8988T (cell line): Measurements from ENCODE around the gene SKA1.
"Not testable (repeated sequence)": the region's sequence is repeated elsewhere in the genome, so short reads cannot be mapped to it uniquely, and the experiment has no call there.

Source experiments
- DNase-seq: peaks from one replicate; pipeline ENCODE4 v3.0.0; 2011

Gene SKA1

DNA sequence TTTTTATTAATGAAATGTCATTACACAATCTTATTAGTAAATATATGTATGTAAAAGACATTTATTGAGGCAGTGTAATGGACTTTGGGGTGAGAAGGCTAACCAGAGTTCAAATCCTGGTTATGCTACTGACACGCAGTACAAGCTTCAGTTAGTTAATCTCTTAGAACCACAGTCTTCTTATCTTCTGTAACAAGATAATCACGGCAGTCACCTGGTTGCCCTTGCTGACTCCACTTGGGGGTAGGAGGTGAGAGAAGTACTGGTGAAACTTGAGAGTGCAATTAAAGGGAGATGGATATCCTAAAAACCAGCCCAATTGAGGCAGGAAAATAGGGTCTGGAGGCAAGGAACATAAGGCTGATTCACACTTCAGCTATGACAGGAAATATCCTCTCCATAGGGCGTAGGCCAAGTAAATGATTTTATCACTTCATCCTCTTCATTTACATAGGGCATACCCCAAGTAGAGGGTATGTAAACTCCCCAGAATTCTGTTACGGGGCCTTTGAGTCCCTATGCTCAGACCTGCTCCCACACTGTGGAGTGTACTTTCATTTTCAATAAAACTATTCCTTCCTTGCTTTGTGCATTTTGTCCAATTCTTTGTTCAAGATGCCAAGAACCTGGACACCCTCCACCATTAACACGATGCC is 21.3 kb downstream of the SKA1 start:
- no peak for DNase-seq

DNA sequence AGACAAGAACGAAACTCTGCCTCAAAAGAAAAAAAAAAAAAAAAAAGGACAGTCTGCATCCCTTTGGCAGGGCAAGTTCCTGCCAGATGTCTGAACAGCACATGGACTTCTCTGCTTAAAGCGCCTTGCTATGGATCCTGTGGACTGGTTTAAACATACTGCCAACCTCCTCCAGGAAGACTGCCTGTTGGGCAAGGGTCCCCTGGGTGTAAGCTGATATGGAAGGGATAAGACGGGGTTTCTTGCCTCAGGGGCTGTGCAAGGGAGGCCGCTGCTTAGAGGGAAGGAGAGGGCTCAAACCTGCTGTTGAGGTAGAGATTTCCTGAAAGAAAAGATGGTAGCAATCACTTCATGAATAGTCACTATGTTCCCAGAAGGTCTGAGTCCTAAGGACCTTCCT is 22.2 kb downstream of the SKA1 start:
- no peak for DNase-seq

DNA sequence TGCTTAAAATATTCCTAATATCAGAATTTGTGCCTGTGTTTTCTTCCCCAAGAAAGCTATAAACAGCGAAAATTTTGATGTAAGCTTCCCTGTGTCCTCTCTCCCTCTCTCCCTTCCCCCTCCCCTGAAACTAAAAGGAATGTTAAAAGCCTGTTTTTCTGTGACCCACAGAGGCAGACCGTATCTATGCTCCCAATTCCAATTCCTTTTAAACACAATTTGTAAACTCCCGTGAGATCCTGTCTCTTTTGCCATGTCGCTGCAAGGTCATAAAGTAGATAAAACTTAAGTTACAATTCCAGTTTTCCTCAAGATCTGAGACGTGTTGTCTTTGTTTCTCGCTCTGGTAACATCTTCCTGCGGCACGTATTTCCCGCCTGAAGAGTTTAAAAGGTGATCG is 23.3 kb downstream of the SKA1 start:
- no peak for DNase-seq

DNA sequence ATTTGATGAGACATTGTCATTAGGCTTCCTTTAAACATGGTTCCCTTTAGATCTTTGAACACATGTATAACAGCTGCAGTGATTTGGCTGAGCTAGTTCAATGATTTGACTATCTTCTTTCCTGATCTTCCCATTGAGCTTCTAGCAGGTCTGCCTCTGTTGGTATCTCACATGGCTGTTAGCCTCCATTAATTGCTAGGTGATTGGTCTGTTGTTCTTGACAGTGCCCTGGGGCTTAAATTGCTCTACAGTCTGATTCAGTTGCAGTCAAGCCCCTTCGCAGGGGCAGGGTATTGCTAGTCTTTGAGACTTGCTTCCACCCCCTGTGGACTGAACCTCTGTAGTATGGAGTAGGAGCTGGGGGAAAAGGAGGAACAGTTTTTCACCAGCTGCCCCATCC is 24.1 kb downstream of the SKA1 start:
- no peak for DNase-seq

DNA sequence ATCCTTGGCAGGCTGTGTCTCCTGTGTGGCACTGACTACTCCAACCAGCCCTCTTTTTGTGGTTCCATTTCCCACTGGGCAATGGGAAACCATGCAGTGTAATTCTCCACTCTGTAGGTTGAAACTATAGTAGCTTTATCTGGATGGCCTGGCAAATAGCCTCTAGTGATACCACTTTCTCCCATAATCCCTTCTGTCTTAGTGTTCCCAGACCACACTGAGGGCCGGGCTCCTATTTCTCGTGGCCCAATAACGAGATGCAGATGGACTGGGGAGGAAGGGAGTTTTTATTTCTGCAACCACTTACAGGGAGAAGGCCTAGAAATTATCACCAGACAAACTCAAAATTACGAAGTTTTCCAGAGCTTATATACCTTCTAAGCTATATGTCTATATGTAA is 24.7 kb downstream of the SKA1 start:
- DNase-seq: no peak

DNA sequence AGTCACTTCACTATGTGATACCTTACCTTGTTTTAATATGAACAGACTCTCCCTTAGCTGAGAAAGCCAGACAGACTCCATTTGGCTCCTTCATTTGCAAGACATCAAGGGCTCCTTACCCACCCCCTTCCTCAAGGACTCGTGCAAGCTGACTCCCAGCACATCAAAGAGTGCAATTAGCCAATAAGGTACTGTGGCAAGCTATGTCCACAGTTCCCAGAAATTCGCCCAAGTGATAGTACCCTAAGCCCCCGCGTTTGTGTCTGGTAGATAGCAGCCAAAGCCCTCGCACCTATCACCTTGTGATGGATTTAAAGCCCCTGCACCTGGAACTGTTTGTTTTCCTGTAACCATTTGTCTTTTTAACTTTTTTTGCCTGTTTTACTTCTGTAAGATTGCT is 25.6 kb downstream of the SKA1 start:
- DNase-seq: not testable (repeated sequence)

DNA sequence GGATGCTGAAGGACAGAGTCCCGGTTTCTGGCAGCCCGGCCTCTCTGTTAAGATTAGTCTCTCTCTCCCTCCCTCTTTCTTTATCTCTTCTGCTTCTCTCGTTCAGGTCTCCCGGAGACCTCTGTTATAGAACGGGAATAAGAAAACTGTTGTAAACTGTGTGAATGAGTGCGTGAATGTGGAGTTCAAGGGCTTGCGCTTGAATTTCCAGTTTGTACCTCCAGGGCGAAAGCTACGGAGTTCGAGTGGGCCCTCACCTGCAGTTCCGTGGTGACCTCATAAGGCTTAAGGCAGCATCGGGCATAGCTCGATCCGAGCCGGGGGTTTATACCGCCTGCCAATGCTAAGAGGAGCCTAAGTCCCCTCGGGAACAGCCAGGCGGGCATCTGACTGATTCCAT is 26.4 kb downstream of the SKA1 start:
- no peak for DNase-seq

DNA sequence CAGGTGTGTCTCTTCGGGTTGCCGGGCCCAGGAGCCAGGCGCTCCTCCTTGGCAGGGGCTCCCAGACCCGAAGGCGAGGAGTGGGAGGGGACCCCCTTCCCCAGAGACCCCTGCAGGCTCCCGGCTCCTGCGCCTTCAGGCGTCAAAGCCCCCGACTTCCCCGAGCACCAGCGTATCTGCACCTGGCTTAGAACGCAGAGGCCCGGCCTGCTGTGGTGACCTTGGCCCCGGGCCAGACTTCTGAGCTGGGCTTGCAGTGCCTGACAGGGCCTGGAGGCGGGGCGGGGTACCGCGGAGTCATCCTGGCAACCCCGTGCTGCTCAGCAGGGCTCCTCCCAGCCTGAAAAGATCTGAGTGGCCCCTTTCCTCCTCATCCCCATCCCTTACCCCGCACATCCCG is 27.0 kb downstream of the SKA1 start:
- DNase-seq: no peak

DNA sequence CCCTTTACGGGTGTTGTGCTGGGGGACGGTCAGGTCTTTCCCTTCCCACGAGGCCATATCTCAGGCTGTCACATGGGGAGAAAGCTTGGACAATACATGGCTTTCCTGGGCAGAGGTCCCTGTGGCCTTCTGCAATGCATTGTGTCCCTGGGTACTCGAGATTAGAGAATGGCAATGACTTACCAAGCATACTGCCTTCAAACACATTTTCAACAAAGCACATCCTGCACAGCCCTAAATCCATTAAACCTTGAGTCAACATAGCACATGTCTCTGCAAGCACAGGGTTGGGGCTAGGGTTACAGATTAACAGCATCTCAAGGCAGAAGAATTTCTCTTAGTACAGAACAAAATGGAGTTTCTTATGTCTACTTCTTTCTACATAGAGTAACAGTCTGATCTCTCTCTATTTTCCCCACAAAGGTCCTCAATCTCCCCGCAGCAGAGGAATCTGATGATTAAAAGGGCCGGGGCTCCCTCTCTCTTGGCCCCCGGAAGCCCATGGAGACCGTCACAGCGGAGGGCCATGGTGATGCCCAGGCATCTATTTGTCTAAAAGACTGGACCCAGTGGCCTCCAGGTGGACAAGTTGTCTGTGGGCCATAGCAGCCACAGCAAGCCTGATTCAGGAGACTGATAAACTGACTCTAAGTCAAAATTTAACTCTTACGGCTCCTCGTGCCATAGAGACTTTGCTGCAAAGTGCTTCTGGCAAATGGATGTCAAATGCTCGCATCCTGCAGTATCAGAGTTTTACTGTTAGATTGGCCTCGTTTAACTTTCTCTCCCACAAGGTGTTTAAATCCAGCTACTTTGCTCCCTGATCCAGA is 30.1 kb downstream of the SKA1 start:
- DNase-seq: not testable (repeated sequence)

DNA sequence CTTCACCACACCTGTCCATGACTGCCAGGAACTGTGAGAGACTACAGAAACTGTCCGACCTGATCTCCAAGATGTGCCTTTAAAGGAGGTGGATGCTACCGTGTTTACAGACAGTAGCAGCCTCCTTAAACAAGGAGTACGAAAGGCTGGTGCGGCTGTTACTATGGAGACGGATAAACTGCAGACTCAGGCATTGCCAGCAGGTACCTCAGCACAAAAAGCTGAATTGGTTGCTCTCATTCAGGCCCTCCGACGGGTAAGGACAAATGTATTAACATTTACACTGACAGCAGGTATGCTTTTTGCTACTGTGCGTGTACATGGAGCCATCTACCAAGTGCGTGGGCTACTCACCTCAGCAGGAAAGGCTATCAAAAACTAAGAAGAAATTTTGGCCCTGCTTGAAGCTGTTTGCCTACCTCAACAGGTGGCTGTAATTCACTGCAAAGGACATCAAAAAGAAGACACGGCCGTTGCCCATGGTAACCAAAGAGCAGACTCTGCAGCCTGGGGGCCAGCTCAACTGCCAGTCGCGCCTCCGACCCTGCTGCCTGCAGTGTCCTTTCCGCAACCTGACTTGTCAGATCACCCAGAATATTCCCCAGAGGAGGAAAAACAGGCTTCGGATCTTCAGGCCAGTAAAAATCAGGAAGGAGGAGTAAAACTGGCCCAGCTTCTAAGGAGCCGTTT is 30.9 kb downstream of the SKA1 start:
- DNase-seq: no peak

DNA sequence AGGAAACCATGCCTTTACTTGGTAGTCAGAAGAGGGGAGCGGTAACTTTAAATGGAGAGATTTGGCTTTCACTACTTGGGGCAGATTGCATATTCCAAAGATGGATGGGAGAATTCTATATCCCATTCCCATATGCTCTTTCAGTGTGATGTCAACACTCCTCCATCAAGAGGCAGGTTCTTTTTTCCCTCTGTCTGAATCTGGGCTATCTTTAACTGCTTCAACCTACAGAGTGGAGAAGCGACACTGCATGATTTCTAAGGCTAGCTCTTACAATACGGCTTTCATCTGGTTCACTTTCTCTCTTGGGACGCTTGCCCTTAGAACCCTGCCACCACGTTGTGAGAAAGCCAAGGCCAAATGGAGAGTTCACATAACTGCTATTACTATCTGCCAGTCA is 34.4 kb downstream of the SKA1 start:
- no peak for DNase-seq

DNA sequence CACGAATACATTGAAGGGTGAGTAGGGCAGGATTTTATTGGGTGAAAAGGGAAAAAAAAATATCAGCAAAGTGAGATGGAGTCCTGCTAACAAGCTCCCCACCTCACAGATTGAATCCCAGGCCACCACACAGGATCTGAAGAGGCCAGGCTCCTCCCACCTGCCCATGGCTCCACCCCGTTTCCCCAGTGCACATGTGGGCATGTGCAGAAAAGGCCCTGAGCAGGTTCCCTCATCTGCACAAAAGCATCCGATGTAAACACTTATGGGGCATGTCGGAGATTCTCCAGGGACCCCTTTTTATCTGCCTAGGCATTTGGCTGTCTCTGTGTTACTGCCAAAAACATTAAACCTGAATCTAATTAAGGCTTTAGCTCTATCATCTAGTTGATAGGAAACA is 35.2 kb downstream of the SKA1 start:
- DNase-seq: no peak

DNA sequence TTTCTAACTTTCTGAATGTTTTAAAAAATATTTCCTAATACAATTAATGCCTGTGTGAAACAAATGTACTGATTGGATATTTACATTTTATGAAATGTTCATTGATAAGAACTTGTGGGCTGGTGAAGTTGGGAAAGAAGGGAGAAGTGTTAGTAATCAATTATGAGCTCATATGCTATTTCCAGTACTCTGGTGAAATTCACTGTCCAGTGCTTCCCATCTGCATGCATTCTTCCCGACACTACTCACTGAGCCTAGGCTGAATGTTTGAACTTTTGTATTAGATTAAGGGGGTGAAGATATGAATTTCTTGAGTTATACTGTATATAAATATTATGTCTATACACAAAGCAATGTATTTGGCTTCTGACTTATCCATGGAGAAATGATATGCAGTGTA is 36.0 kb downstream of the SKA1 start:
- DNase-seq: no peak

DNA sequence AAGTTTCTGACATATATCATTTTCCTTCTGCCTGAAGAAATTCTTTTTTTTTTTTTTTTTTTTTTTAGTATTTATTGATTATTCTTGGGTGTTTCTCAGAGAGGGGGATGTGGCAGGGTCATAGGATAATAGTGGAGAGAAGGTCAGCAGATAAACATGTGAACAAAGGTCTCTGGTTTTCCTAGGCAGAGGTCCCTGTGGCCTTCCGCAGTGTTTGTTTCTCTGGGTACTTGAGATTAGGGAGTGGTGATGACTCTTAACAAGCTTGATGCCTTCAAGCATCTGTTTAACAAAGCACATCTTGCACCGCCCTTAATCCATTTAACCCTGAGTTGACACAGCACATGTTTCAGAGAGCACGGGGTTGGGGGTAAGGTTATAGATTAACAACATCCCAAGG is 42.0 kb downstream of the SKA1 start:
- not testable (repeated sequence) for DNase-seq

DNA sequence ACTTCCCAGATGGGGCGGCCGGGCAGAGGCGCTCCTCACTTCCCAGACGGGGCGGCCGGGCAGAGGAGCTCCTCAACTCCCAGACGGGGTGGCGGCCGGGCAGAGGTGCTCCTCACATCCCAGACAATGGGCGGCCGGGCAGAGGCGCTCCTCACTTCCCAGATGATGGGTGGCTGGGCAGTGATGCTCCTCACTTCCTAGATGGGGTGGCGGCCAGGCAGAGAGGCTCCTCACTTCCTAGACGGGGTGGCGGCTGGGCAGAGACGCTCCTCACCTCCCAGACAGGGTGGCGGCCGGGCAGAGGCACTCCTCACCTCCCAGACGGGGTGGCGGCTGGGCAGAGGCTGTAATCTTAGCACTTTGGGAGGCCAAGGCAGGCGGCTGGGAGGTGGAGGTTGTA is 42.9 kb downstream of the SKA1 start:
- DNase-seq: not testable (repeated sequence)

DNA sequence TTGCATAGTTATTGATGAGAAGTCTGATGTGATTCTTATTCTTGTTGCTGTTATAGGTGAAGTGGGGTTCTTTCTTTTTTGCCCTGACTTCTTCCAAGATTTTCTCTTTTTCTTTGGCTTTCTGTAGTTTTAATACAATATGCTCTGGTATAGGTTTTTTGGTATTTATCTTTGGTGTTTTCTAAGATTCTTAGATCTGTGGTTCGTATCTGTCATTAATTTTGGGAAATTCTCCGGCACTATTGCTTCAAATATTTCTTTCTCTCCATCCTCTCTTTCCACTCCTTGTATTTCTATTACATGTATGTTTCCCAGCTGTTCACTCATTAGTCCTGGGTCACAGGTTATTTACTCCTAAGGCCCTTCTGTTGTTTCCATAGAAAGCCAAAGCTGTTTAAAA is 43.8 kb downstream of the SKA1 start:
- DNase-seq: no peak

DNA sequence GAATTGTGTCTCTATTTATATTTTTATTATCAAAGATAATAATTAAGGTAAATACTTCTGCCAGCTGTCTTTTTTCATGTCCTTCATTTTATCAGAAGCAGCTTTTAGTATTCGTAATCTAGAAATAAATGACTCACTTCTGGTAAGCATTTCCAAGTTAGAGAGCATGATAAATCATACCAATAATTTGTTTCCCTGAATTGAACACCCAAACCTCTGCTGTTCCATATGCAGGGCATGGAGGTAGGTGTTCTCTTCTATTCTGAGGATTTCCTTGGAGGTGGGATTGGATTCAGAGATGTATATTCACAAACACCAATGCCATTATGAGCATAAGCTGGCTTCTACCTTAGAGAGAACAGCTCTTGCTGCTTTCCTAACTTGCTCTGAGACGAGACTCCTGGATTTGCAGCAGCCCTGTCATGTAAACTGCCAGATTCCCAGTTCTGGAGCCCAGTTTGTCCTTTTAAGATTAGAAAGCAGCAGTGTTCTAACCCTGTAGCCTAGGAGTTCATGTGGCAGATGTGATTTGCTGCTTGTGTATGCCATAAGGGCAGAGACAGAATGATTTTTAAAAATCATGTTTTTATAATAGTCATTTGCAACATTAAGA is 47.5 kb downstream of the SKA1 start:
- DNase-seq: no peak

DNA sequence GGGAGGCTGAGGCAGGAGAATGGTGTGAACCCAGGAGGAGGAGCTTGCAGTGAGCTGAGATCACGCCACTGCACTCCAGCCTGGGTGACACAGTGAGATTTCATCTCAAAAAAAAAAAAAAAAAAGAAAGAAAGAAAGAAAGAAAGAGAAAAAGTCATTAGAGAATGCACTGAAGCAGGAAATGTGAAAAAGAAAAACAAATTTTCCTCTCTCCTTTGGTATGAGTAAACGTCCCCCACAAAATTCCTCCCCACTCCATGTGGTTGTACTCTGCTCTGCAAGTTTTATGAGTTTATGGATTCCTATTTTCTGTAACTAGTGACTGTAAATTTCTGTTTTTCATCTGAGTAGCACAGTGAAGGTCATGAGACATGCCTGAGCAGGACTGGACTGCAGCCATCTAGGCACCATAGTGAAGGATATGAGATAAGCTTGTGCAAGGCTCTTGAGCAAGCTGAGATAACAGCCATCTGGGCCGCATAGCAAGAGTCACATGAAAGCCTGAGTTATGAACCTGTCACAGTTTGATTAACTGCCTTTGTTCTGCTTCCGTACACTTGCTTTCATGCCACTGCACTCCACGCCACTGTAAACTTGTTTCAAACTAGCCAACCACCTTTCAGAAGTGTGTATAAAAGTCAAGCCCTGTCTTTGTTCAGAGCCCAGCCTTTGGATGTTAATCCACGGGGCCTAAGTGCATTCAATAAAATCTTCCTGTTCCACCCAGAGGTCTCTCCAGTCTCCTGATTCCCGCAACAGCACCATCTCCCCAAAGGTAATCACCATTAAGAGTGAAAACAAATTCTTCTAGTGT is 50.2 kb downstream of the SKA1 start:
- DNase-seq: no peak

DNA sequence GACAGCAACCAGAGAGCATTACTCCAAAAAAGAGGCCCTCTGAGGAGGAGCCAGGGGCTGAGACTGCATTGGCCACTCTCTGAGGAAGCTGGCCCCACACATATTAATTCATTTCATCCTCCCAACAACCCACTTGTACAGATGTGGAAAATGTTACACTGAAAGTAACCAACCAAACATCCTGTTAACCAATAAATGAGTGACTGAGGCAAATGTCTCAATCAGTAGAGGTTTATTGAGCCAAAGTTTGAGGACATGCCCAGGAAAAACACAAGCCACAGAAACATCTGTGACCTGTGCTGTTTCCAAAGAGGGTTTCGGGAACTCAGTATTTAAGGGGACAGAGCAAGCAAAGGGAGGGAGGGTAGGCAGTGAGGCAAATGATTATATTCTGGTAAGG is 53.0 kb downstream of the SKA1 start:
- no peak for DNase-seq

DNA sequence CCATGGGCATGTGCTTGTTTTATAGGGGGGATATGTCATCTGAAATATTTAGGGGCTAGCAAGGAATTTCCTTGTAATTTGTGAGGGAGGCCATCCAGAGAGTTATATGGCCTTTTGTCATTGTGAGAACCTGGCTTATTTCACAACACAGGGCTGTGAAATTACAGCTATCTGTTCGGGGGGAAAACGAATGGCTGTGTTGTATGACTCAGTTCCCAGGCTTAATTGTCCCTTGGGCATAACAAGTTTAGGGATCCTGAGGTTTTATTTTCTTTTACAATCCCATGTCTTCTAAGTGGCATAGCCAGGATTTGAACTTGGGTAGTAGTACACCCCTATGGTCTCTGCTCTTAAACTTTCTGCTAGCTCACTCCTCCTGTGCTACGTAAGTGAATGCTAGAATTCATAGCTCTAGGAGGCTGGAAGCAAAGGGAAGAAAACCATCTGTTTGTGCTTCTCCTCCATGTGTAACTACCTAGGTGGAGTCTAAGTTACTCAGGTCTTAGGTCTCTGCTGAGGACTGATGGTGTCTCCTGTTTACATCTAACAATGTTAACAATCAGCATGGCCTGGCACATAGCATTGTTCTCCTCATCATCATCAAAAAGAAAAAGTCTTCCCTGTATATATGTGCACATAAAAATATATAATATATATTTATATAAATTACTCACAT is 53.8 kb downstream of the SKA1 start:
- no peak for DNase-seq

DNA sequence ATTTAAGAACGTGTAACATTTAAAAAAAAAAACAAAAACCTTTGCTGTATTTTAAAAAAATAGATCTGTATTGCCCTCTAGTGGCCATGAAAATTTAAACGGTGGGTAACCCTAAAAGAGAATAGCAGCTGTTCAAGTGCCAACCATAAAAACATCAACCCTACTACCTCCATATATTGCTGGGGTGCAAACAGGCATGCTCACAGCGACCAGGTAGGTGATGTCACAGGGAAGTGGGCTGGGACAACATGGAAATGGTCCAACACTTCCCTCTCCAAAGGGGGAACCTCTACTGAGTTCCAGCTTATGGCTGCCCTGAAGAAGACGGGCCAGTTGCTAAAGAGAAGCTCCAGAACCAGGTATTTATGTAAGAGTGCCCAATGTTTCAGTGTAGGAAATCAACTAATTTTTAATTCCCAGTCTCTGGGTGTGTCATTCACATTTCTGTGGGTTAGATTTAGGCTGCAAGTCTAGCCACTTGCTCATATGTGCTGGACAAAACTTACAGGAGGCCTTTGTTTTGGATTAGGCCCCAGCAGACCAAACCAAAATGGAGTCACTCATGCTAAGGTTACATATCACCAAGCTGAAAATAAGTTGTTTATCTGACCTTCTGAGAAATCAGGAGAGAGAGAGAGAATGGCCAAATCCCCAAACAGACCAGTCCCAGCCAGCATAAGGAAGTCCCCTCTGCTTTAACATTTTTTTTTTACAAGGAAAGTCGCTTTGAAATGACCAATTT is 54.5 kb downstream of the SKA1 start:
- DNase-seq: no peak
